Cardiac fibroblast (primary cell): Measurements from ENCODE around the gene PACRG.

Experiments
- DNase-seq, 2 donors: peaks; one replicate each; pipeline versions ENCODE4 v3.0.0 to v3.0.0-alpha.2; 2010; ENCODE audit warnings: low read depth in 2 of 2
- H3K4me3 ChIP-seq, 2 donors: replicated peaks in 1 of 2; 1 replicate in 1 of 2; 2 replicates in 1 of 2; pipeline ENCODE4 v1.5.1; 2011; ENCODE audit warnings: low read depth in 2 of 2, low read length in 2 of 2, mild to moderate bottlenecking in 2 of 2, moderate library complexity in 1 of 2
- TF ChIP-seq, protein P1 (sequence below): IDR thresholded peaks from one replicate; pipeline ENCODE4 v1.5.1; 2011; ENCODE audit warnings: low read depth, mild to moderate bottlenecking, low read length, inconsistent platforms

The PACRG gene

DNA sequence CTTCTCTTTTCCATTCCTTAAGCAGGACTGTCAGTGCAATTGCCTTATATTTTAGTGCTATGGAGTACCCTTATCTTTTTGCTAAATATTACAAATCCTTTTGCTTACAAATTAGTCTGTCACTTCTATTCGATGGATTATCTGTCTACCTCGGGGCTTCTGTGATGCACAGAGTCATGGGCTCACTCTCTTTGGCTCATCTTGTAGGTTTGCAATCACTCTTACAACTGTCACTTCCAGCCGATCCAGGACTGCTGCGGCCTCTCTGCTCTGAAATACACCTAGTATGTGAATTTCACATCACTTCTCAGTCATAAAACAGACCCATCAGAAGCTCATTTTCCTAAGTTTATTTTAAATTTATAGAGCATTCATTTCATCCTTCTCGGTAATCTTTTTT, 393.5 kb downstream of the PACRG start:
- TF ChIP-seq, protein P1, sequence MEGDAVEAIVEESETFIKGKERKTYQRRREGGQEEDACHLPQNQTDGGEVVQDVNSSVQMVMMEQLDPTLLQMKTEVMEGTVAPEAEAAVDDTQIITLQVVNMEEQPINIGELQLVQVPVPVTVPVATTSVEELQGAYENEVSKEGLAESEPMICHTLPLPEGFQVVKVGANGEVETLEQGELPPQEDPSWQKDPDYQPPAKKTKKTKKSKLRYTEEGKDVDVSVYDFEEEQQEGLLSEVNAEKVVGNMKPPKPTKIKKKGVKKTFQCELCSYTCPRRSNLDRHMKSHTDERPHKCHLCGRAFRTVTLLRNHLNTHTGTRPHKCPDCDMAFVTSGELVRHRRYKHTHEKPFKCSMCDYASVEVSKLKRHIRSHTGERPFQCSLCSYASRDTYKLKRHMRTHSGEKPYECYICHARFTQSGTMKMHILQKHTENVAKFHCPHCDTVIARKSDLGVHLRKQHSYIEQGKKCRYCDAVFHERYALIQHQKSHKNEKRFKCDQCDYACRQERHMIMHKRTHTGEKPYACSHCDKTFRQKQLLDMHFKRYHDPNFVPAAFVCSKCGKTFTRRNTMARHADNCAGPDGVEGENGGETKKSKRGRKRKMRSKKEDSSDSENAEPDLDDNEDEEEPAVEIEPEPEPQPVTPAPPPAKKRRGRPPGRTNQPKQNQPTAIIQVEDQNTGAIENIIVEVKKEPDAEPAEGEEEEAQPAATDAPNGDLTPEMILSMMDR = no peak
- no peak overlapping the region for H3K4me3 ChIP-seq
- DNase-seq = no peak

DNA sequence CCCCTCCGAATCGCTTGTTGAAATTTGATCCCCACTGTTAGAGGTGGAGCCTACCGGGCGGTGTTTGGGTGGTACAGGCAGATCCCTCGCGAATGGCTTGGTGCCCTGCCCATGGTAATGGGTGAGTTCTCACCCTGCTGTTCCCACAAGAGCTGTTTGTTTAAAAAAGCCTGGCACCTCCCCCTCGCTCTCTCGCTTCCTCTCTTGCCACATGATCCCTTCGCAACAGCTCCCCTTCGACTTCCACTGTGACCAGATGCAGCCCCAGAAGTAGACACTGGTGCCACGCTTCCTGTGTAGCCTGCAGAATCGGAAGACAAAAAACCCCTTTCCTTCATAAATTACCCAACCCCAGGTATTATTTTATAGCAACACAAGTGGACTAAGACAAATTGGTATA, 394.6 kb downstream of the PACRG start:
- TF ChIP-seq, protein P1 = no peak

DNA sequence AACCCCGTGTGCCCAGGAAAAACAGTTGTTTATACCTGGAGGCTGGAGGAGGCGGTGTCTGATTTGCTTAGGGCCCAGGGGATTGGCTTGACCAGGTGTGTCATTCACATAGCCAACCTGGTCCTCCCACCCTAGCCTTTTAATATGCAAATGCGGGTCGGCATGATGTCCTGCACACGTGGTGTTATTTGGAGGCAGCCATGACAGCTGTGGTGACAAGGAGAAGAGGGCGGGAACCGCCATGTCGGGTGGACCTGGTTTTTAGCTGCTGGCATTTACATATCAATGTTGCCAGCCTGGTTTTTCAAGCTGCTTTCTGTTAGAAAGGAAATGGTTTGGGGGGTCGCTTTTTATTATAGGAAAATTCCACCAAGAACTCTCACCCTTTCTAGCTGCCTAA, 395.3 kb downstream of the PACRG start:
- DNase-seq = no peak

More for the DNA sequence above, 394.6 kb downstream of the PACRG start:
- no peak for DNase-seq
- no peak overlapping the region for H3K4me3 ChIP-seq

DNA sequence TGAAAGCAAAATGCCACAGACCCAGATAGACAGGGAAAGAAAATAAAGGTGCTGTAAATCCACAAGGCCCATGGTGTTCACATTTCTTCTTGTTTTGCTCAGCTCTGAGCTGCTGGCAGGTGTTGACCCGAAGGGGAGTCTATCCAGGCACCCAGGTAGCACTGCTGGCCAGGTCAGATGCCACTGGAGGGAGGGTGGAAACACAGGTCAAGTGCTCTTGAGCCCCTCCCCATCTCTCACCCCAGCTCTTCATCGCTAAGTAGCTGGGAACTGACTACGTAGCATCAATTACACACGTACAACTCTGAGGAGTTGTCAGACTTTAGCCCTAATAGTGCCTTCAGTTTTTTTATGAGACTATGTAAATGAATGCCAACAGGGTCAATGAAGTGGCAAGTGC, 399.0 kb downstream of the PACRG start:
- DNase-seq = no peak
- TF ChIP-seq, protein P1 = no peak
- H3K4me3 ChIP-seq = no peak overlapping the region

More for the DNA sequence above, 395.3 kb downstream of the PACRG start:
- TF ChIP-seq, protein P1 = no peak
- H3K4me3 ChIP-seq = no peak overlapping the region

DNA sequence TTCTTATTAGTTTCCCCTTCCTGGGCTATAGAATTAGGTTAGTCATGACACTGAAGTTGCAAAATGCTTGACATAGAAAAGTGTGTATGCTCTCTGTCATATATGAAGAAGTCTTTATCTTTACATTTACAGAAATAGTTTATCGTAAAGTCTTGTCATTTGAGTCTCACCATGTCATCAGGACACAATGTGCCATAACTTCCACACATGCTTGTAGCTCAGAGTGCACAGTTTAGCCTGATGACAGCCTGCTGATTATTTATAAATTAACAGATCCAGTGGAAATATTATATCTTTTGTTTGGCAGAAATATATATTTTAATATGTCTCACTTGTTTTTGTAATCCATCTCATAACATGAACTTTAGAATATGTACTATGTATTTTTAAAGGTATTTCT, 399.8 kb downstream of the PACRG start:
- TF ChIP-seq, protein P1 = no peak
- DNase-seq = no peak
- no peak overlapping the region for H3K4me3 ChIP-seq

DNA sequence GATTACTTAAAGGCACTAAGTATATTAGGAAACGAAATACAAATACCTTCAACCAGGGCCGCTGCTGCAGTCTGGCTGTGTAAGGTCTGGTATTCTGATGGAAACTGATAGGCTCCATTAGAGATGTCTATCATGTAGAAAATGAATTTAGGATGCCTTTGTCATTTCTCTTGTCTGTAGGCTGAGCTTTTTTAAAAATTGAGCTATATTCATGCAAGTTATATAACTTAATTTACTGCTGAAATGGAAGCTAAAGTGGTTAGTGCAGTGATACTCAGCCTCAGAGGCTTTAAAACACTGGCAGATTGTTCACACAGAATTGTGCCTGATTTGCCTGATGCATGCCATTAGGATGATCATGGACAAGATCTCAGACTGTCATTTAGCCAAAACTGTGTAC, 400.6 kb downstream of the PACRG start:
- no peak for DNase-seq
- H3K4me3 ChIP-seq = no peak overlapping the region
- TF ChIP-seq, protein P1 = no peak

DNA sequence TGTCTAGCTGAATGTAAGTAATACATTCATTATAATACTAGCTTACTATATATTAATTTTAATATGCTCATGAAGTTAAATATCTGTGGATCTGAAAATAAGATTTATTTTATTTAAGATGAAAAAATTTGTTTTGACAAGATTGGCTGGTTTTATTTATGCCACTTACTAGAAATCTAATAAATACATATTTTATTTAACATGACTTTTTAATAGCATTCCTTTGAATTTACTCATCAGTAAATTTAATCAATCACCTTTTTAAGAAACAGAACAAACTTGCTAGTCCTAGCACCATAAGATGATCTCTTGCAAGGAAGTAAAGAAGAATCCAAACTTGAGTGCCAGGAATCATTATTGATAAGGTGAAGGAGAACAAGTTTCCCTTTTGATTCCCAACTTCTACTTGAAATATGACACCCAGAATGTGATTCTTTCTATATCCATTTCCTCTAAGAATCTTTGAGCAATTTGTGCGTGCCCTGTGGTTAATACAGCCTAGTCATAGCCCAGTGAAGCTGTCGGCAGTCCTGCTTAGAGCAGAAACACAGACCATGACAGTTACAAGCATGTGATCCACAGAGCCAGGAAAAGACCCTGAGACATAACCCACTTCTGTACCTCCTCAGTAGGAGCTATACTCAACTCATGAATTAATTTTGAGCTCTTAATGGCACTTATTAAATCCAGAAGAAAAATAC, 404.4 kb downstream of the PACRG start:
- TF ChIP-seq, protein P1 = no peak
- DNase-seq = no peak
- H3K4me3 ChIP-seq = no peak overlapping the region
